WTC11 (cell line): ENCODE data around the gene ACVR1B. TPM values are rescaled to one million over a fixed set of nuclear protein-coding genes. Genes with fewer than 3 reads are reported as not detected.

Source experiments
- ATAC-seq: fragments of 200-7000 bp; cut with Tn5 transposase; 2 replicates; pipeline ENCODE4 v1.10.0; 2021; ENCODE audit warnings: mild to moderate bottlenecking, moderate library complexity
- CTCF ChIA-PET: fragments of 300-600 bp; sonication (Branson Sonifier 250); formaldehyde crosslinking; loops from one replicate; lab custom pipeline; 2021; ENCODE audit warnings: antibody characterized with exemption; lab: Charles Lee
- POLR2A ChIA-PET: fragments of 350-600 bp; sonication (Branson Sonifier 250); formaldehyde crosslinking; loops from one replicate; lab custom pipeline; 2021; ENCODE audit warnings: antibody characterized with exemption; lab: Charles Lee
- DNase-seq: peaks from one replicate; pipeline ENCODE4 v3.0.0; 2021; ENCODE audit warnings: low spot score
- H3K27ac Mint-ChIP-seq: 2 replicates; pipeline ENCODE4 v1.8.0; 2021; ENCODE audit warnings: mixed read lengths
- H3K27me3 Mint-ChIP-seq: 2 replicates; pipeline ENCODE4 v1.8.0; 2021; ENCODE audit warnings: low read depth, mild to moderate bottlenecking, moderate library complexity, mixed read lengths
- H3K36me3 Mint-ChIP-seq: 2 replicates; pipeline ENCODE4 v1.8.0; 2021; ENCODE audit warnings: mixed read lengths
- H3K4me1 Mint-ChIP-seq: 2 replicates; pipeline ENCODE4 v1.8.0; 2022; ENCODE audit warnings: mixed read lengths
- H3K4me3 Mint-ChIP-seq: 2 replicates; pipeline ENCODE4 v1.8.0; 2021; ENCODE audit warnings: mild to moderate bottlenecking, moderate library complexity, mixed read lengths
- H3K9me3 Mint-ChIP-seq: 2 replicates; pipeline ENCODE4 v1.8.0; 2021; ENCODE audit warnings: mixed read lengths
- ARID4B ChIP-seq: sonication (generic); formaldehyde crosslinking; IDR thresholded peaks from 2 replicates; pipeline ENCODE4 v1.8.0; 2023; ENCODE audit warnings: missing genetic modification reagents, mild to moderate bottlenecking, borderline replicate concordance
- ATF1 ChIP-seq: sonication (generic); formaldehyde crosslinking; IDR thresholded peaks from 2 replicates; pipeline ENCODE4 v1.8.1; 2023; ENCODE audit warnings: mild to moderate bottlenecking, moderate library complexity, missing genetic modification reagents
- CREM ChIP-seq: sonication (generic); formaldehyde crosslinking; IDR thresholded peaks from 2 replicates; pipeline ENCODE4 v1.8.1; 2022; ENCODE audit warnings: mild to moderate bottlenecking, missing genetic modification reagents, moderate library complexity
- FOXJ3 ChIP-seq: sonication (generic); formaldehyde crosslinking; IDR thresholded peaks from 2 replicates; pipeline ENCODE4 v1.9.0; 2021; ENCODE audit warnings: missing genetic modification reagents, mild to moderate bottlenecking, borderline replicate concordance
- GTF2I ChIP-seq: fragments of 250-450 bp; sonication (Bioruptor Pico); conservative IDR thresholded peaks from 2 replicates; pipeline ENCODE4 v1.4.0; 2021; ENCODE audit warnings: mild to moderate bottlenecking
- IRF2 ChIP-seq: sonication (generic); formaldehyde crosslinking; IDR thresholded peaks from 2 replicates; pipeline ENCODE4 v1.8.0; 2022; ENCODE audit warnings: low read depth, missing genetic modification reagents, borderline replicate concordance
- JUN ChIP-seq: sonication (generic); formaldehyde crosslinking; IDR thresholded peaks from 2 replicates; pipeline ENCODE4 v1.8.0; 2023; ENCODE audit warnings: mild to moderate bottlenecking, missing genetic modification reagents
- NFE2L1 ChIP-seq: sonication (generic); formaldehyde crosslinking; IDR thresholded peaks from 2 replicates; pipeline ENCODE4 v1.8.1; 2023; ENCODE audit warnings: missing genetic modification reagents
- NR1H2 ChIP-seq: sonication (generic); formaldehyde crosslinking; IDR thresholded peaks from 2 replicates; pipeline ENCODE4 v1.9.0; 2021; ENCODE audit warnings: mild to moderate bottlenecking, moderate library complexity, missing genetic modification reagents
- PRDM15 ChIP-seq: sonication (generic); formaldehyde crosslinking; IDR thresholded peaks from 2 replicates; pipeline ENCODE4 v1.8.0; 2022; ENCODE audit warnings: missing genetic modification reagents
- PRRX2 ChIP-seq: fragments of 250-450 bp; sonication (Bioruptor Pico); IDR thresholded peaks from 2 replicates; pipeline ENCODE4 v1.8.0; 2021; ENCODE audit warnings: mild to moderate bottlenecking
- ZNF396 ChIP-seq: fragments of 250-450 bp; sonication (Bioruptor Pico); IDR thresholded peaks from 2 replicates; pipeline ENCODE4 v1.8.0; 2021; ENCODE audit warnings: mild to moderate bottlenecking, moderate library complexity, borderline replicate concordance
- ZNF416 ChIP-seq: fragments of 250-450 bp; sonication (Bioruptor Pico); IDR thresholded peaks from 2 replicates; pipeline ENCODE4 v1.9.0; 2021; ENCODE audit warnings: mild to moderate bottlenecking, inconsistent platforms
- ZNF671 ChIP-seq: fragments of 250-450 bp; sonication (Bioruptor Pico); IDR thresholded peaks from 2 replicates; pipeline ENCODE4 v1.8.0; 2021; ENCODE audit warnings: mild to moderate bottlenecking
- total RNA-seq: library from RNA; stranded (reverse); gene quantifications from 3 replicates; pipeline ENCODE4 v1.2.3, GENCODE V29; 2021
- TF ChIP-seq, protein P1 (sequence below): sonication (generic); formaldehyde crosslinking; IDR thresholded peaks from 2 replicates; pipeline ENCODE4 v1.8.1; 2022; ENCODE audit warnings: missing genetic modification reagents, borderline replicate concordance
- TF ChIP-seq, protein P2 (sequence below): sonication (generic); formaldehyde crosslinking; IDR thresholded peaks from 2 replicates; pipeline ENCODE4 v1.8.0; 2023; ENCODE audit warnings: mild to moderate bottlenecking, missing genetic modification reagents
- TF ChIP-seq, protein P3 (sequence below): sonication (generic); formaldehyde crosslinking; IDR thresholded peaks from 2 replicates; pipeline ENCODE4 v1.8.1; 2022; ENCODE audit warnings: mild to moderate bottlenecking, missing genetic modification reagents, moderate library complexity, borderline replicate concordance

ACVR1B gene
- total RNA-seq, 1 experiment from 2014 or later, result 24.1 TPM

- ChIA-PET CTCF (interaction anchor here (0.9 to 38.0 kb wide), 4 partner anchors 9 to 87 kb away, joined by 3 to 1431 read pairs (median 30); no protein-coding TSS in a partner anchor), POLR2A (no interaction called here)
- H3K9me3 Mint-ChIP-seq, result no peaks in the 10 kb centered on the region
- H3K27ac Mint-ChIP-seq, result no peak overlapping the region
- DNase-seq, result no peak
- H3K27me3 Mint-ChIP-seq, result no peaks in the 10 kb centered on the region
- H3K36me3 Mint-ChIP-seq, result peaks cover 8% of the 10 kb centered on the region
- TF ChIP-seq PRRX2 (CRISPR knock-in tag) (no peak), NR1H2 (CRISPR knock-in tag) (no peak), IRF2 (CRISPR knock-in tag) (no peak), JUN (CRISPR knock-in tag) (no peak), FOXJ3 (CRISPR knock-in tag) (no peak), NFE2L1 (CRISPR knock-in tag) (no peak)
- TF ChIP-seq, protein P1, sequence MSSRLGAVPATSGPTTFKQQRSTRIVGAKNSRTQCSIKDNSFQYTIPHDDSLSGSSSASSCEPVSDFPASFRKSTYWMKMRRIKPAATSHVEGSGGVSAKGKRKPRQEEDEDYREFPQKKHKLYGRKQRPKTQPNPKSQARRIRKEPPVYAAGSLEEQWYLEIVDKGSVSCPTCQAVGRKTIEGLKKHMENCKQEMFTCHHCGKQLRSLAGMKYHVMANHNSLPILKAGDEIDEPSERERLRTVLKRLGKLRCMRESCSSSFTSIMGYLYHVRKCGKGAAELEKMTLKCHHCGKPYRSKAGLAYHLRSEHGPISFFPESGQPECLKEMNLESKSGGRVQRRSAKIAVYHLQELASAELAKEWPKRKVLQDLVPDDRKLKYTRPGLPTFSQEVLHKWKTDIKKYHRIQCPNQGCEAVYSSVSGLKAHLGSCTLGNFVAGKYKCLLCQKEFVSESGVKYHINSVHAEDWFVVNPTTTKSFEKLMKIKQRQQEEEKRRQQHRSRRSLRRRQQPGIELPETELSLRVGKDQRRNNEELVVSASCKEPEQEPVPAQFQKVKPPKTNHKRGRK (CRISPR knock-in tag), result no peak
- TF ChIP-seq, protein P2, sequence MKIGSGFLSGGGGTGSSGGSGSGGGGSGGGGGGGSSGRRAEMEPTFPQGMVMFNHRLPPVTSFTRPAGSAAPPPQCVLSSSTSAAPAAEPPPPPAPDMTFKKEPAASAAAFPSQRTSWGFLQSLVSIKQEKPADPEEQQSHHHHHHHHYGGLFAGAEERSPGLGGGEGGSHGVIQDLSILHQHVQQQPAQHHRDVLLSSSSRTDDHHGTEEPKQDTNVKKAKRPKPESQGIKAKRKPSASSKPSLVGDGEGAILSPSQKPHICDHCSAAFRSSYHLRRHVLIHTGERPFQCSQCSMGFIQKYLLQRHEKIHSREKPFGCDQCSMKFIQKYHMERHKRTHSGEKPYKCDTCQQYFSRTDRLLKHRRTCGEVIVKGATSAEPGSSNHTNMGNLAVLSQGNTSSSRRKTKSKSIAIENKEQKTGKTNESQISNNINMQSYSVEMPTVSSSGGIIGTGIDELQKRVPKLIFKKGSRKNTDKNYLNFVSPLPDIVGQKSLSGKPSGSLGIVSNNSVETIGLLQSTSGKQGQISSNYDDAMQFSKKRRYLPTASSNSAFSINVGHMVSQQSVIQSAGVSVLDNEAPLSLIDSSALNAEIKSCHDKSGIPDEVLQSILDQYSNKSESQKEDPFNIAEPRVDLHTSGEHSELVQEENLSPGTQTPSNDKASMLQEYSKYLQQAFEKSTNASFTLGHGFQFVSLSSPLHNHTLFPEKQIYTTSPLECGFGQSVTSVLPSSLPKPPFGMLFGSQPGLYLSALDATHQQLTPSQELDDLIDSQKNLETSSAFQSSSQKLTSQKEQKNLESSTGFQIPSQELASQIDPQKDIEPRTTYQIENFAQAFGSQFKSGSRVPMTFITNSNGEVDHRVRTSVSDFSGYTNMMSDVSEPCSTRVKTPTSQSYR (CRISPR knock-in tag), result no peak
- no peak for ATAC-seq
- H3K4me3 Mint-ChIP-seq, result no peak overlapping the region
- peaks cover 3% of the 10 kb centered on the region for H3K4me1 Mint-ChIP-seq
Observed at GRCh38 chr12:51994959-51995358, 43.5 kb downstream of the ACVR1B start.

GRCh38 chr12:51997136-51997535, 45.6 kb downstream of the ACVR1B start:
- Mint-ChIP-seq H3K9me3 (no peaks in the 10 kb centered on the region), H3K27me3 (no peaks in the 10 kb centered on the region), H3K36me3 (peaks cover 8% of the 10 kb centered on the region), H3K4me3 (no peak overlapping the region), H3K27ac (no peak overlapping the region), H3K4me1 (peaks cover 3% of the 10 kb centered on the region)
- CTCF ChIA-PET, result interaction anchor here (1.5 to 38.0 kb wide), 2 partner anchors 13 to 26 kb away, joined by 5 to 1431 read pairs; no protein-coding TSS in a partner anchor
- DNase-seq, result no peak
- POLR2A ChIA-PET, result no interaction called here
- no peak for ATAC-seq
- no peak for TF ChIP-seq CREM (CRISPR knock-in tag)
- no peak for TF ChIP-seq ARID4B (CRISPR knock-in tag)
- no peak for TF ChIP-seq PRRX2 (CRISPR knock-in tag)
- no peak for TF ChIP-seq ZNF416 (CRISPR knock-in tag)
- no peak for TF ChIP-seq PRDM15 (CRISPR knock-in tag)
- TF ChIP-seq NFE2L1 (CRISPR knock-in tag), result no peak
- no peak for TF ChIP-seq ZNF671 (CRISPR knock-in tag)
- TF ChIP-seq, protein P3, sequence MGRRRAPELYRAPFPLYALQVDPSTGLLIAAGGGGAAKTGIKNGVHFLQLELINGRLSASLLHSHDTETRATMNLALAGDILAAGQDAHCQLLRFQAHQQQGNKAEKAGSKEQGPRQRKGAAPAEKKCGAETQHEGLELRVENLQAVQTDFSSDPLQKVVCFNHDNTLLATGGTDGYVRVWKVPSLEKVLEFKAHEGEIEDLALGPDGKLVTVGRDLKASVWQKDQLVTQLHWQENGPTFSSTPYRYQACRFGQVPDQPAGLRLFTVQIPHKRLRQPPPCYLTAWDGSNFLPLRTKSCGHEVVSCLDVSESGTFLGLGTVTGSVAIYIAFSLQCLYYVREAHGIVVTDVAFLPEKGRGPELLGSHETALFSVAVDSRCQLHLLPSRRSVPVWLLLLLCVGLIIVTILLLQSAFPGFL (CRISPR knock-in tag), result no peak
- no peak for TF ChIP-seq ZNF396 (CRISPR knock-in tag)
- no peak for TF ChIP-seq ATF1 (CRISPR knock-in tag)
- no peak for TF ChIP-seq GTF2I (CRISPR knock-in tag)
- TF ChIP-seq, protein P2 (CRISPR knock-in tag), result no peak
